ENCODE results near the gene HOXD11.

- TF ChIP-seq CTCF (IDR thresholded peaks at IDR 0.05; ENCODE audit: low read length) (no peak), EZH2 (IDR thresholded peaks at IDR 0.05; ENCODE audit: borderline replicate concordance, low read length) (no peak)
Observed at GRCh38 chr2:176117162-176117822, 10.2 kb downstream of the HOXD11 start.
